HepG2 (cell line): Measurements from ENCODE around the gene ASCL3. TPM values are rescaled to one million over a fixed set of nuclear protein-coding genes. Genes with fewer than 3 reads are reported as not detected.

Source experiments
- BRD4 ChIP-seq: sonication (generic); formaldehyde crosslinking; IDR thresholded peaks from 2 replicates; pipeline ENCODE4 v1.4.0; 2020; ENCODE audit warnings: missing genetic modification reagents
- FOXM1 ChIP-seq: sonication (generic); formaldehyde crosslinking; IDR thresholded peaks from 2 replicates; pipeline ENCODE4 v1.5.0; 2020; ENCODE audit warnings: missing genetic modification reagents
- HINFP ChIP-seq: sonication (generic); formaldehyde crosslinking; IDR thresholded peaks from 2 replicates; pipeline ENCODE4 v1.4.0; 2020; ENCODE audit warnings: low read depth, mild to moderate bottlenecking, missing genetic modification reagents
- HMG20A ChIP-seq: IDR thresholded peaks from 2 replicates; pipeline ENCODE4 v1.6.1; 2016; ENCODE audit warnings: borderline replicate concordance
- HNRNPH1 ChIP-seq: fragments of 200-400 bp; formaldehyde crosslinking; optimal IDR thresholded peaks from 2 replicates; pipeline ENCODE3; 2017; ENCODE audit warnings: mild to moderate bottlenecking, low read depth, low read length
- MBNL3 ChIP-seq: fragments of 250-450 bp; sonication (Bioruptor Pico); conservative IDR thresholded peaks from 2 replicates; pipeline ENCODE4 v1.8.0; 2022; ENCODE audit warnings: mild to moderate bottlenecking, inconsistent platforms
- MEF2D ChIP-seq: sonication (generic); formaldehyde crosslinking; IDR thresholded peaks from 2 replicates; pipeline ENCODE4 v1.5.1; 2020; ENCODE audit warnings: mild to moderate bottlenecking, missing genetic modification reagents
- MIER3 ChIP-seq: IDR thresholded peaks from 2 replicates; pipeline ENCODE4 v1.6.1; 2016; ENCODE audit warnings: missing compliant biosample characterization, borderline replicate concordance
- MXD3 ChIP-seq: IDR thresholded peaks from 2 replicates; pipeline ENCODE4 v1.6.1; 2016; ENCODE audit warnings: mild to moderate bottlenecking, missing biosample characterization, missing genetic modification reagents
- NFE2L1 ChIP-seq: sonication (generic); formaldehyde crosslinking; IDR thresholded peaks from 2 replicates; pipeline ENCODE4 v1.4.0; 2020; ENCODE audit warnings: missing genetic modification reagents, mild to moderate bottlenecking, borderline replicate concordance
- SKIL ChIP-seq: sonication (generic); formaldehyde crosslinking; IDR thresholded peaks from 2 replicates; pipeline ENCODE4 v1.8.0; 2022; ENCODE audit warnings: missing genetic modification reagents, mild to moderate bottlenecking, moderate library complexity, borderline replicate concordance
- TAF15 ChIP-seq: fragments of 200-400 bp; formaldehyde crosslinking; IDR thresholded peaks from one replicate; pipeline ENCODE4 v1.6.1; 2018; ENCODE audit warnings: mild to moderate bottlenecking, low read depth, low read length; ENCODE audit not compliant: poor library complexity, severe bottlenecking
- ZBTB49 ChIP-seq: sonication (generic); formaldehyde crosslinking; IDR thresholded peaks from 2 replicates; pipeline ENCODE4 v1.4.0; 2020; ENCODE audit warnings: missing genetic modification reagents, borderline replicate concordance
- ZNF263 ChIP-seq: sonication (generic); formaldehyde crosslinking; IDR thresholded peaks from 2 replicates; pipeline ENCODE4 v1.4.0; 2020; ENCODE audit warnings: missing genetic modification reagents
- ZNF703 ChIP-seq: sonication (generic); formaldehyde crosslinking; IDR thresholded peaks from 2 replicates; pipeline ENCODE4 v1.5.1; 2020; ENCODE audit warnings: missing genetic modification reagents, mild to moderate bottlenecking, moderate library complexity, borderline replicate concordance
- ZNF780A ChIP-seq: sonication (generic); formaldehyde crosslinking; IDR thresholded peaks from 2 replicates; pipeline ENCODE4 v1.8.0; 2022; ENCODE audit warnings: mild to moderate bottlenecking, missing genetic modification reagents, moderate library complexity
- ZNF839 ChIP-seq: sonication (generic); formaldehyde crosslinking; IDR thresholded peaks from 2 replicates; pipeline ENCODE4 v1.4.0; 2020; ENCODE audit warnings: missing genetic modification reagents, mild to moderate bottlenecking, borderline replicate concordance
- ZNF850 ChIP-seq: sonication (generic); formaldehyde crosslinking; conservative IDR thresholded peaks from 2 replicates; pipeline ENCODE4 v1.9.0; 2021; ENCODE audit warnings: mild to moderate bottlenecking, missing genetic modification reagents
- polyA plus RNA-seq, 8 experiments: library from polyadenylated mRNA; depleted of rRNA in 3 of 8; stranded (reverse) in 7 of 8; unstranded in 1 of 8; fragments of >200 nt; fragmentation: Illumina TruSeq in 4 of 8; extraction: Trizol in 4 of 8; gene quantifications; 2 replicates each; pipeline versions ENCODE4 v1.2.1 to v1.2.3, GENCODE V29; 2011 to 2016; ENCODE audit warnings: low read depth in 4 of 8, missing spikeins in 1 of 8, mixed read lengths in 1 of 8; ENCODE audit not compliant: insufficient read depth in 1 of 8
- total RNA-seq, 5 experiments: library from RNA; depleted of rRNA; stranded (reverse); fragments of >200 nt; fragmentation: Illumina TruSeq; extraction: Trizol; gene quantifications; 2 replicates each; pipeline ENCODE4 v1.2.3, GENCODE V29; 2016; ENCODE audit warnings: low read depth in 1 of 5

Gene ASCL3
- total and polyA plus RNA-seq, 2 of the 13 experiments (the other 11 are each of a cell fraction or from before 2014, with no cell fraction given) = not detected

GRCh38 chr11:8964324-8965320, 21.8 kb upstream of the ASCL3 start, which contains the start of gene TMEM9B (continued):
- TF ChIP-seq SKIL (CRISPR knock-in tag) (no peak), BRD4 (CRISPR knock-in tag) (peak; percentile 53; the same call in 1 of the 2 replicates), ZNF703 (CRISPR knock-in tag) (no peak), TAF15 (no peak), ZNF839 (no peak; the same call in 1 of the 2 replicates), MBNL3 (CRISPR knock-in tag) (no peak), MXD3 (CRISPR knock-in tag) (peak; percentile 6; the same call in 1 of the 2 replicates), ZBTB49 (CRISPR knock-in tag) (no peak), HINFP (CRISPR knock-in tag) (no peak), ZNF780A (CRISPR knock-in tag) (no peak), MIER3 (CRISPR knock-in tag) (no peak), ZNF263 (CRISPR knock-in tag) (peak; percentile 43), NFE2L1 (CRISPR knock-in tag) (no peak), MEF2D (CRISPR knock-in tag) (peak; percentile 43), FOXM1 (CRISPR knock-in tag) (no peak), HMG20A (CRISPR knock-in tag) (no peak), HNRNPH1 (no peak), ZNF850 (CRISPR knock-in tag) (no peak)
